HepG2 (cell line): ENCODE data around the gene CPLX3. TPM values are rescaled to one million over a fixed set of nuclear protein-coding genes. Genes with fewer than 3 reads are reported as not detected.

Source experiments
- CBX2 ChIP-seq, 2 experiments: fragments of 200-600 bp in 1 of 2; sonication (generic); formaldehyde crosslinking in 1 of 2; IDR thresholded peaks; 2 replicates each; pipeline versions ENCODE4 v1.7.0 to v1.8.1; 2018 to 2022; ENCODE audit warnings: low read depth in 2 of 2, low read length in 1 of 2, mild to moderate bottlenecking in 1 of 2, missing genetic modification reagents in 1 of 2
- CENPT ChIP-seq: sonication (generic); formaldehyde crosslinking; IDR thresholded peaks from 2 replicates; pipeline ENCODE4 v1.8.0; 2022; ENCODE audit warnings: low read depth, mild to moderate bottlenecking, moderate library complexity, missing genetic modification reagents
- ETV5 ChIP-seq: IDR thresholded peaks from 2 replicates; pipeline ENCODE4 v1.6.1; 2018; ENCODE audit warnings: missing biosample characterization, missing genetic modification reagents, inconsistent platforms, borderline replicate concordance
- KLF6 ChIP-seq: IDR thresholded peaks from 2 replicates; pipeline ENCODE4 v1.8.0; 2016; ENCODE audit warnings: missing biosample characterization, missing genetic modification reagents
- NR2F2 ChIP-seq: IDR thresholded peaks from 2 replicates; pipeline ENCODE4 v1.6.1; 2012; ENCODE audit warnings: low read depth, inconsistent platforms, borderline replicate concordance
- RAD51 ChIP-seq: fragments of 450-650 bp; IDR thresholded peaks from 2 replicates; pipeline ENCODE4 v1.6.1; 2016; ENCODE audit warnings: borderline replicate concordance
- RNF2 ChIP-seq: fragments of 450-650 bp; conservative IDR thresholded peaks from 2 replicates; pipeline ENCODE4 v1.6.1; 2016; ENCODE audit warnings: low read depth
- SALL1 ChIP-seq: sonication (generic); formaldehyde crosslinking; IDR thresholded peaks from 2 replicates; pipeline ENCODE4 v1.8.0; 2022; ENCODE audit warnings: mild to moderate bottlenecking, missing genetic modification reagents
- SIX1 ChIP-seq: sonication (generic); formaldehyde crosslinking; IDR thresholded peaks from 2 replicates; pipeline ENCODE4 v1.4.0; 2020; ENCODE audit warnings: missing genetic modification reagents, borderline replicate concordance
- SMAD9 ChIP-seq: sonication (generic); formaldehyde crosslinking; IDR thresholded peaks from 2 replicates; pipeline ENCODE4 v1.5.1; 2020; ENCODE audit warnings: mild to moderate bottlenecking, missing genetic modification reagents
- SRSF4 ChIP-seq: fragments of 200-400 bp; formaldehyde crosslinking; IDR thresholded peaks from one replicate; pipeline ENCODE4 v1.6.1; 2018; ENCODE audit warnings: mild to moderate bottlenecking, low read depth, low read length, moderate library complexity; ENCODE audit not compliant: poor library complexity, severe bottlenecking
- TGIF2 ChIP-seq: IDR thresholded peaks from 2 replicates; pipeline ENCODE4 v1.6.1; 2016; ENCODE audit warnings: control low read depth, missing compliant biosample characterization
- ZNF207 ChIP-seq: fragments of 450-650 bp; IDR thresholded peaks from 2 replicates; pipeline ENCODE4 v1.6.1; 2016; ENCODE audit warnings: antibody characterized with exemption, borderline replicate concordance
- ZNF343 ChIP-seq: sonication (generic); formaldehyde crosslinking; IDR thresholded peaks from 2 replicates; pipeline ENCODE4 v1.4.0; 2020; ENCODE audit warnings: mild to moderate bottlenecking, missing genetic modification reagents
- ZNF557 ChIP-seq: sonication (generic); formaldehyde crosslinking; IDR thresholded peaks from 2 replicates; pipeline ENCODE4 v1.4.0; 2020; ENCODE audit warnings: missing genetic modification reagents
- ZNF615 ChIP-seq: sonication (generic); formaldehyde crosslinking; IDR thresholded peaks from 2 replicates; pipeline ENCODE4 v1.5.0; 2020; ENCODE audit warnings: mild to moderate bottlenecking, missing genetic modification reagents, borderline replicate concordance
- polyA plus RNA-seq, 8 experiments: library from polyadenylated mRNA; depleted of rRNA in 3 of 8; stranded (reverse) in 7 of 8; unstranded in 1 of 8; fragments of >200 nt; fragmentation: Illumina TruSeq in 4 of 8; extraction: Trizol in 4 of 8; gene quantifications; 2 replicates each; pipeline versions ENCODE4 v1.2.1 to v1.2.3, GENCODE V29; 2011 to 2016; ENCODE audit warnings: low read depth in 4 of 8, missing spikeins in 1 of 8, mixed read lengths in 1 of 8; ENCODE audit not compliant: insufficient read depth in 1 of 8
- total RNA-seq, 5 experiments: library from RNA; depleted of rRNA; stranded (reverse); fragments of >200 nt; fragmentation: Illumina TruSeq; extraction: Trizol; gene quantifications; 2 replicates each; pipeline ENCODE4 v1.2.3, GENCODE V29; 2016; ENCODE audit warnings: low read depth in 1 of 5
- TF ChIP-seq, protein P1 (sequence below): sonication (generic); formaldehyde crosslinking; IDR thresholded peaks from 2 replicates; pipeline ENCODE4 v1.4.0; 2020; ENCODE audit warnings: missing genetic modification reagents
- TF ChIP-seq, protein P2 (sequence below): sonication (generic); formaldehyde crosslinking; IDR thresholded peaks from 2 replicates; pipeline ENCODE4 v1.5.1; 2020; ENCODE audit warnings: missing genetic modification reagents, mild to moderate bottlenecking, borderline replicate concordance
- TF ChIP-seq, protein P3 (sequence below): sonication (generic); formaldehyde crosslinking; IDR thresholded peaks from 2 replicates; pipeline ENCODE4 v1.5.0; 2020; ENCODE audit warnings: mild to moderate bottlenecking, missing genetic modification reagents
- TF ChIP-seq, protein P4 (sequence below): sonication (generic); formaldehyde crosslinking; IDR thresholded peaks from 2 replicates; pipeline ENCODE4 v1.5.0; 2020; ENCODE audit warnings: missing genetic modification reagents, mild to moderate bottlenecking, borderline replicate concordance
- TF ChIP-seq, protein P5 (sequence below): sonication (generic); formaldehyde crosslinking; IDR thresholded peaks from 2 replicates; pipeline ENCODE4 v1.5.0; 2020; ENCODE audit warnings: mild to moderate bottlenecking, missing genetic modification reagents, moderate library complexity

CPLX3 gene
- total and polyA plus RNA-seq, 2 of the 13 experiments (the other 11 are each of a cell fraction or from before 2014, with no cell fraction given), result not detected

DNA sequence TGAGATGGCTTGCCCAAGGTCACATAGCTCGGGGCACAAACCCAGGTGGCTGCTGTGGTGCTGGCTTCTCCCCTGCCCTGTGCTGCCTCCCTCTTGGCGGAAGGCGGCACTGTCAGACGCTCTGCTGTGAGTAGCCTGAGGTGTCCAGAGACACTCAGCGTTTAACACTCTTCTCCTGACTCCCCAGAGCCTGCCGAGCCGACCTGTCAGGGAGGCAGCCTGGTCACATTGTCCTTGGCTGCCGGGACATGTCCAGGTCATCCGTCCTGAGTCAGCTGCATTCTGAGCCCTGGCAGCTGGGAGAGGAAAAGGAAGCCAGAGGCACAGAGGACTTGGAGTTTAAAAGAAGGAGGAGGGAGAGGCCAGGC lies 9.1 kb upstream of the CPLX3 start (continued):
- TF ChIP-seq, protein P1, sequence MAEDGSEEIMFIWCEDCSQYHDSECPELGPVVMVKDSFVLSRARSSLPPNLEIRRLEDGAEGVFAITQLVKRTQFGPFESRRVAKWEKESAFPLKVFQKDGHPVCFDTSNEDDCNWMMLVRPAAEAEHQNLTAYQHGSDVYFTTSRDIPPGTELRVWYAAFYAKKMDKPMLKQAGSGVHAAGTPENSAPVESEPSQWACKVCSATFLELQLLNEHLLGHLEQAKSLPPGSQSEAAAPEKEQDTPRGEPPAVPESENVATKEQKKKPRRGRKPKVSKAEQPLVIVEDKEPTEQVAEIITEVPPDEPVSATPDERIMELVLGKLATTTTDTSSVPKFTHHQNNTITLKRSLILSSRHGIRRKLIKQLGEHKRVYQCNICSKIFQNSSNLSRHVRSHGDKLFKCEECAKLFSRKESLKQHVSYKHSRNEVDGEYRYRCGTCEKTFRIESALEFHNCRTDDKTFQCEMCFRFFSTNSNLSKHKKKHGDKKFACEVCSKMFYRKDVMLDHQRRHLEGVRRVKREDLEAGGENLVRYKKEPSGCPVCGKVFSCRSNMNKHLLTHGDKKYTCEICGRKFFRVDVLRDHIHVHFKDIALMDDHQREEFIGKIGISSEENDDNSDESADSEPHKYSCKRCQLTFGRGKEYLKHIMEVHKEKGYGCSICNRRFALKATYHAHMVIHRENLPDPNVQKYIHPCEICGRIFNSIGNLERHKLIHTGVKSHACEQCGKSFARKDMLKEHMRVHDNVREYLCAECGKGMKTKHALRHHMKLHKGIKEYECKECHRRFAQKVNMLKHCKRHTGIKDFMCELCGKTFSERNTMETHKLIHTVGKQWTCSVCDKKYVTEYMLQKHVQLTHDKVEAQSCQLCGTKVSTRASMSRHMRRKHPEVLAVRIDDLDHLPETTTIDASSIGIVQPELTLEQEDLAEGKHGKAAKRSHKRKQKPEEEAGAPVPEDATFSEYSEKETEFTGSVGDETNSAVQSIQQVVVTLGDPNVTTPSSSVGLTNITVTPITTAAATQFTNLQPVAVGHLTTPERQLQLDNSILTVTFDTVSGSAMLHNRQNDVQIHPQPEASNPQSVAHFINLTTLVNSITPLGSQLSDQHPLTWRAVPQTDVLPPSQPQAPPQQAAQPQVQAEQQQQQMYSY (CRISPR knock-in tag), result no peak
- TF ChIP-seq NR2F2 (no peak), SALL1 (CRISPR knock-in tag) (0 out of 2 replicates have a peak, but pooled peaks have one; percentile 23), ZNF557 (CRISPR knock-in tag) (no peak), RNF2 (no peak), TGIF2 (CRISPR knock-in tag) (0 out of 2 replicates have a peak, but pooled peaks have one; percentile 39), ZNF615 (no peak), ZNF207 (no peak), SRSF4 (no peak), KLF6 (CRISPR knock-in tag) (no peak), ZNF343 (CRISPR knock-in tag) (no peak), SMAD9 (CRISPR knock-in tag) (no peak), SIX1 (CRISPR knock-in tag) (no peak), CENPT (no peak), RAD51 (no peak), ETV5 (CRISPR knock-in tag) (peak; percentile 53), CBX2 (IDR thresholded peaks at IDR 0.05; ENCODE audit: low read depth, low read length) (no peak), CBX2 (CRISPR knock-in tag; IDR thresholded peaks at IDR 0.05; ENCODE audit: low read depth) (no peak)
- TF ChIP-seq, protein P2, sequence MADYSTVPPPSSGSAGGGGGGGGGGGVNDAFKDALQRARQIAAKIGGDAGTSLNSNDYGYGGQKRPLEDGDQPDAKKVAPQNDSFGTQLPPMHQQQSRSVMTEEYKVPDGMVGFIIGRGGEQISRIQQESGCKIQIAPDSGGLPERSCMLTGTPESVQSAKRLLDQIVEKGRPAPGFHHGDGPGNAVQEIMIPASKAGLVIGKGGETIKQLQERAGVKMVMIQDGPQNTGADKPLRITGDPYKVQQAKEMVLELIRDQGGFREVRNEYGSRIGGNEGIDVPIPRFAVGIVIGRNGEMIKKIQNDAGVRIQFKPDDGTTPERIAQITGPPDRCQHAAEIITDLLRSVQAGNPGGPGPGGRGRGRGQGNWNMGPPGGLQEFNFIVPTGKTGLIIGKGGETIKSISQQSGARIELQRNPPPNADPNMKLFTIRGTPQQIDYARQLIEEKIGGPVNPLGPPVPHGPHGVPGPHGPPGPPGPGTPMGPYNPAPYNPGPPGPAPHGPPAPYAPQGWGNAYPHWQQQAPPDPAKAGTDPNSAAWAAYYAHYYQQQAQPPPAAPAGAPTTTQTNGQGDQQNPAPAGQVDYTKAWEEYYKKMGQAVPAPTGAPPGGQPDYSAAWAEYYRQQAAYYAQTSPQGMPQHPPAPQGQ (CRISPR knock-in tag), result no peak
- TF ChIP-seq, protein P3, sequence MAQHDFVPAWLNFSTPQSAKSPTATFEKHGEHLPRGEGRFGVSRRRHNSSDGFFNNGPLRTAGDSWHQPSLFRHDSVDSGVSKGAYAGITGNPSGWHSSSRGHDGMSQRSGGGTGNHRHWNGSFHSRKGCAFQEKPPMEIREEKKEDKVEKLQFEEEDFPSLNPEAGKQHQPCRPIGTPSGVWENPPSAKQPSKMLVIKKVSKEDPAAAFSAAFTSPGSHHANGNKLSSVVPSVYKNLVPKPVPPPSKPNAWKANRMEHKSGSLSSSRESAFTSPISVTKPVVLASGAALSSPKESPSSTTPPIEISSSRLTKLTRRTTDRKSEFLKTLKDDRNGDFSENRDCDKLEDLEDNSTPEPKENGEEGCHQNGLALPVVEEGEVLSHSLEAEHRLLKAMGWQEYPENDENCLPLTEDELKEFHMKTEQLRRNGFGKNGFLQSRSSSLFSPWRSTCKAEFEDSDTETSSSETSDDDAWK (CRISPR knock-in tag), result no peak
- TF ChIP-seq, protein P4, sequence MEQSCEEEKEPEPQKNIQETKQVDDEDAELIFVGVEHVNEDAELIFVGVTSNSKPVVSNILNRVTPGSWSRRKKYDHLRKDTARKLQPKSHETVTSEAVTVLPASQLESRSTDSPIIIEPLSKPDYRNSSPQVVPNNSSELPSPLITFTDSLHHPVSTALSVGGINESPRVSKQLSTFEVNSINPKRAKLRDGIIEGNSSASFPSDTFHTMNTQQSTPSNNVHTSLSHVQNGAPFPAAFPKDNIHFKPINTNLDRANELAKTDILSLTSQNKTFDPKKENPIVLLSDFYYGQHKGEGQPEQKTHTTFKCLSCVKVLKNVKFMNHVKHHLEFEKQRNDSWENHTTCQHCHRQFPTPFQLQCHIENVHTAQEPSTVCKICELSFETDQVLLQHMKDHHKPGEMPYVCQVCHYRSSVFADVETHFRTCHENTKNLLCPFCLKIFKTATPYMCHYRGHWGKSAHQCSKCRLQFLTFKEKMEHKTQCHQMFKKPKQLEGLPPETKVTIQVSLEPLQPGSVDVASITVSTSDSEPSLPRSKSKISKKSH (CRISPR knock-in tag), result no peak
- TF ChIP-seq, protein P5, sequence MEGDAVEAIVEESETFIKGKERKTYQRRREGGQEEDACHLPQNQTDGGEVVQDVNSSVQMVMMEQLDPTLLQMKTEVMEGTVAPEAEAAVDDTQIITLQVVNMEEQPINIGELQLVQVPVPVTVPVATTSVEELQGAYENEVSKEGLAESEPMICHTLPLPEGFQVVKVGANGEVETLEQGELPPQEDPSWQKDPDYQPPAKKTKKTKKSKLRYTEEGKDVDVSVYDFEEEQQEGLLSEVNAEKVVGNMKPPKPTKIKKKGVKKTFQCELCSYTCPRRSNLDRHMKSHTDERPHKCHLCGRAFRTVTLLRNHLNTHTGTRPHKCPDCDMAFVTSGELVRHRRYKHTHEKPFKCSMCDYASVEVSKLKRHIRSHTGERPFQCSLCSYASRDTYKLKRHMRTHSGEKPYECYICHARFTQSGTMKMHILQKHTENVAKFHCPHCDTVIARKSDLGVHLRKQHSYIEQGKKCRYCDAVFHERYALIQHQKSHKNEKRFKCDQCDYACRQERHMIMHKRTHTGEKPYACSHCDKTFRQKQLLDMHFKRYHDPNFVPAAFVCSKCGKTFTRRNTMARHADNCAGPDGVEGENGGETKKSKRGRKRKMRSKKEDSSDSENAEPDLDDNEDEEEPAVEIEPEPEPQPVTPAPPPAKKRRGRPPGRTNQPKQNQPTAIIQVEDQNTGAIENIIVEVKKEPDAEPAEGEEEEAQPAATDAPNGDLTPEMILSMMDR, result peak; percentile 82
